Measurements from ENCODE around the gene SLC44A2.
A peak's percentile ranks its signal among the peaks of the same experiment; 100 is the strongest.

SLC44A2 gene

GRCh38 chr19:10617409-10618121, 7.8 kb upstream of the SLC44A2 start:
- DNase-seq = no peak

GRCh38 chr19:10618846-10619245, 6.5 kb upstream of the SLC44A2 start:
- DNase-seq = no peak

- DNase-seq = no peak
Observed at GRCh38 chr19:10620786-10621185, 4.6 kb upstream of the SLC44A2 start.

GRCh38 chr19:10621966-10622365, 3.4 kb upstream of the SLC44A2 start:
- DNase-seq = no peak

GRCh38 chr19:10624585-10624984, 768 bp upstream of the SLC44A2 start:
- no peak for DNase-seq

- DNase-seq = no peak
Observed at GRCh38 chr19:10625762-10626138, 397 bp downstream of the SLC44A2 start.

GRCh38 chr19:10631874-10632273, 6.5 kb downstream of the SLC44A2 start:
- DNase-seq = no peak

- DNase-seq = no peak
Observed at GRCh38 chr19:10634430-10634829, 9.1 kb downstream of the SLC44A2 start.

- DNase-seq = no peak
Observed at GRCh38 chr19:10634963-10635362, 9.6 kb downstream of the SLC44A2 start.

GRCh38 chr19:10636304-10636972, 11.1 kb downstream of the SLC44A2 start:
- DNase-seq = no peak

GRCh38 chr19:10637894-10638293, 12.5 kb downstream of the SLC44A2 start:
- no peak for DNase-seq

GRCh38 chr19:10639836-10640235, 14.5 kb downstream of the SLC44A2 start:
- no peak for DNase-seq

- DNase-seq = no peak
Observed at GRCh38 chr19:10640361-10640760, 15.0 kb downstream of the SLC44A2 start.

- no peak for DNase-seq
Observed at GRCh38 chr19:10641248-10641647, 15.9 kb downstream of the SLC44A2 start.

- DNase-seq = no peak
Observed at GRCh38 chr19:10642473-10643171, 17.3 kb downstream of the SLC44A2 start.

GRCh38 chr19:10643172-10643967, 18.0 kb downstream of the SLC44A2 start:
- DNase-seq = no peak

- DNase-seq = no peak
Observed at GRCh38 chr19:10643968-10644259, 18.6 kb downstream of the SLC44A2 start.

GRCh38 chr19:10644260-10645007, 19.1 kb downstream of the SLC44A2 start:
- peak; percentile 87 for DNase-seq

- DNase-seq = no peak
Observed at GRCh38 chr19:10646456-10647159, 21.3 kb downstream of the SLC44A2 start.

GRCh38 chr19:10648360-10648759, 23.0 kb downstream of the SLC44A2 start:
- no peak for DNase-seq

- DNase-seq = no peak
Observed at GRCh38 chr19:10651851-10652250, 26.5 kb downstream of the SLC44A2 start.

GRCh38 chr19:10653482-10653731, 28.1 kb downstream of the SLC44A2 start:
- DNase-seq = no peak
